HepG2 (cell line): ENCODE data around the gene FAM24A. TPM values are rescaled to one million over a fixed set of nuclear protein-coding genes. Genes with fewer than 3 reads are reported as not detected.

Experiments used
- ATAC-seq: fragments of 200-7000 bp; cut with Tn5 transposase; 3 replicates; pipeline ENCODE4 v1.9.1; 2020; ENCODE audit warnings: mild to moderate bottlenecking, moderate library complexity
- BruUV-seq: library from RNA; stranded (reverse); fragments of 400-500 nt; replicated peaks from 2 replicates; lab custom pipeline; 2021; lab: Mats Ljungman, UMichigan
- CTCF ChIA-PET: fragments of 300-600 bp; formaldehyde crosslinking; extraction: SDS; loops from one replicate; lab custom pipeline; 2021; ENCODE audit warnings: low total read pairs, inconsistent platforms, low intra/inter-chr PET ratio; lab: Yijun Ruan, JAX
- POLR2A ChIA-PET: fragments of 350-600 bp; sonication (Branson Sonifier 250); formaldehyde crosslinking; loops from one replicate; lab custom pipeline; 2020; ENCODE audit warnings: antibody characterized with exemption, inconsistent platforms; lab: Yijun Ruan, JAX
- DNase-seq: peaks from one replicate; pipeline ENCODE4 v3.0.0-alpha.2; 2015; ENCODE audit warnings: low spot score
- FAIRE-seq: peaks from 3 replicates; lab custom pipeline; 2011; peaks lifted over from hg19 to GRCh38; lab: Jason Lieb, UNC
- H2AFZ ChIP-seq: one replicate; pipeline ENCODE4 v1.6.1; 2011; ENCODE audit warnings: low read length, inconsistent platforms
- H3K27ac ChIP-seq: fragments of 300-600 bp; 3 replicates; pipeline ENCODE4 v1.8.0; 2011; ENCODE audit warnings: mixed run types, mild to moderate bottlenecking, mixed read lengths, low read length, inconsistent platforms; ENCODE audit not compliant: insufficient read depth; ENCODE audit errors: extremely low read length
- H3K27me3 ChIP-seq, 2 experiments: fragments of 200-600 bp in 1 of 2; 2 replicates in 1 of 2; 3 replicates in 1 of 2; pipeline versions ENCODE4 v1.6.0 to v1.8.0; 2011; ENCODE audit warnings: low read length in 2 of 2, mild to moderate bottlenecking in 2 of 2, moderate library complexity in 2 of 2, inconsistent platforms in 1 of 2; ENCODE audit not compliant: insufficient read depth in 2 of 2, control insufficient read depth in 1 of 2
- H3K36me3 ChIP-seq, 2 experiments: fragments of 200-600 bp in 1 of 2; replicated peaks in 1 of 2; 2 replicates in 1 of 2; 3 replicates in 1 of 2; pipeline versions ENCODE4 v1.5.1 to v1.8.0; 2011; ENCODE audit warnings: low read length in 2 of 2, inconsistent platforms in 1 of 2; ENCODE audit not compliant: insufficient read depth in 2 of 2, control insufficient read depth in 1 of 2
- H3K4me1 ChIP-seq: 2 replicates; pipeline ENCODE4 v1.5.1; 2012; ENCODE audit warnings: low read length, inconsistent platforms; ENCODE audit not compliant: insufficient read depth
- H3K4me2 ChIP-seq: 2 replicates; pipeline ENCODE4 v1.6.0; 2011; ENCODE audit warnings: low read depth, low read length, inconsistent platforms
- H3K4me3 ChIP-seq, 3 experiments: fragments of 200-600 bp in 1 of 3; sonication (generic), shearing (Covaris generic) in 1 of 3; replicated peaks in 1 of 3; 2 replicates each; pipeline ENCODE4 v1.5.1; 2011 to 2016; ENCODE audit warnings: low read length in 3 of 3, inconsistent platforms in 2 of 3, low read depth in 2 of 3, mild to moderate bottlenecking in 2 of 3, control low read depth in 1 of 3, mixed read lengths in 1 of 3; ENCODE audit not compliant: insufficient read depth in 1 of 3
- H3K79me2 ChIP-seq: one replicate; pipeline ENCODE4 v1.6.1; 2011; ENCODE audit warnings: low read length, inconsistent platforms; ENCODE audit not compliant: insufficient read depth
- H3K9ac ChIP-seq: 2 replicates; pipeline ENCODE4 v1.6.0; 2011; ENCODE audit warnings: mild to moderate bottlenecking, low read depth, low read length, inconsistent platforms; ENCODE audit not compliant: insufficient read depth
- H3K9me3 ChIP-seq: 2 replicates; pipeline ENCODE4 v1.5.1; 2012; ENCODE audit warnings: mild to moderate bottlenecking, low read length
- H4K20me1 ChIP-seq: 2 replicates; pipeline ENCODE4 v1.6.0; 2011; ENCODE audit warnings: inconsistent platforms, mild to moderate bottlenecking, low read length, moderate library complexity; ENCODE audit not compliant: insufficient read depth
- DMAP1 ChIP-seq: IDR thresholded peaks from 2 replicates; pipeline ENCODE4 v1.6.1; 2016
- HDAC6 ChIP-seq: fragments of 200-600 bp; sonication (generic); IDR thresholded peaks from 2 replicates; pipeline ENCODE4 v1.7.0; 2017; ENCODE audit warnings: mild to moderate bottlenecking, antibody characterized with exemption, low read length, low read depth
- HOXA7 ChIP-seq: sonication (generic); formaldehyde crosslinking; IDR thresholded peaks from 2 replicates; pipeline ENCODE4 v1.8.1; 2022; ENCODE audit warnings: mild to moderate bottlenecking, missing genetic modification reagents, moderate library complexity
- MBNL3 ChIP-seq: fragments of 250-450 bp; sonication (Bioruptor Pico); conservative IDR thresholded peaks from 2 replicates; pipeline ENCODE4 v1.8.0; 2022; ENCODE audit warnings: mild to moderate bottlenecking, inconsistent platforms
- SRSF4 ChIP-seq: fragments of 200-400 bp; formaldehyde crosslinking; IDR thresholded peaks from one replicate; pipeline ENCODE4 v1.6.1; 2018; ENCODE audit warnings: mild to moderate bottlenecking, low read depth, low read length, moderate library complexity; ENCODE audit not compliant: poor library complexity, severe bottlenecking
- TOE1 ChIP-seq: sonication (generic); formaldehyde crosslinking; IDR thresholded peaks from 2 replicates; pipeline ENCODE4 v1.4.0; 2020; ENCODE audit warnings: mild to moderate bottlenecking, missing genetic modification reagents
- WGBS: methylation state at CpG from one replicate; pipeline ENCODE4 v1.1.6; 2017; ENCODE audit warnings: low lambda C conversion rate; 5-methylcytosine and 5-hydroxymethylcytosine counted together
- in situ Hi-C: cut with HindIII; loops from 2 replicates; pipeline ENCODE4 v1.10.0; 2017; ENCODE audit warnings: low pct_unique_long_range_greater_than_20kb; ENCODE audit not compliant: extremely low pct_ligation_motif_present
- intact Hi-C: fragments of 100-400 bp; cut with micrococcal nuclease; formaldehyde crosslinking; loops from one replicate; pipeline ENCODE4 v1.10.0; 2022; ENCODE audit not compliant: unreplicated experiment
- polyA plus RNA-seq, 8 experiments: library from polyadenylated mRNA; depleted of rRNA in 3 of 8; stranded (reverse) in 7 of 8; unstranded in 1 of 8; fragments of >200 nt; fragmentation: Illumina TruSeq in 4 of 8; extraction: Trizol in 4 of 8; gene quantifications; 2 replicates each; pipeline versions ENCODE4 v1.2.1 to v1.2.3, GENCODE V29; 2011 to 2016; ENCODE audit warnings: low read depth in 4 of 8, missing spikeins in 1 of 8, mixed read lengths in 1 of 8; ENCODE audit not compliant: insufficient read depth in 1 of 8
- total RNA-seq, 5 experiments: library from RNA; depleted of rRNA; stranded (reverse); fragments of >200 nt; fragmentation: Illumina TruSeq; extraction: Trizol; gene quantifications; 2 replicates each; pipeline ENCODE4 v1.2.3, GENCODE V29; 2016; ENCODE audit warnings: low read depth in 1 of 5
- TF ChIP-seq, protein P1 (sequence below): sonication (generic); formaldehyde crosslinking; IDR thresholded peaks from 2 replicates; pipeline ENCODE4 v1.4.0; 2020; ENCODE audit warnings: mild to moderate bottlenecking, missing genetic modification reagents
- TF ChIP-seq, protein P2 (sequence below): sonication (generic); formaldehyde crosslinking; IDR thresholded peaks from 2 replicates; pipeline ENCODE4 v1.5.0; 2020; ENCODE audit warnings: missing genetic modification reagents
- TF ChIP-seq, protein P3 (sequence below): sonication (generic); formaldehyde crosslinking; IDR thresholded peaks from 2 replicates; pipeline ENCODE4 v1.5.0; 2020; ENCODE audit warnings: missing genetic modification reagents
- TF ChIP-seq, protein P4 (sequence below): sonication (generic); formaldehyde crosslinking; IDR thresholded peaks from 2 replicates; pipeline ENCODE4 v1.4.0; 2020; ENCODE audit warnings: mild to moderate bottlenecking, low read depth, missing genetic modification reagents

FAM24A gene
- total and polyA plus RNA-seq, 2 of the 13 experiments (the other 11 are each of a cell fraction or from before 2014, with no cell fraction given): not detected

DNA sequence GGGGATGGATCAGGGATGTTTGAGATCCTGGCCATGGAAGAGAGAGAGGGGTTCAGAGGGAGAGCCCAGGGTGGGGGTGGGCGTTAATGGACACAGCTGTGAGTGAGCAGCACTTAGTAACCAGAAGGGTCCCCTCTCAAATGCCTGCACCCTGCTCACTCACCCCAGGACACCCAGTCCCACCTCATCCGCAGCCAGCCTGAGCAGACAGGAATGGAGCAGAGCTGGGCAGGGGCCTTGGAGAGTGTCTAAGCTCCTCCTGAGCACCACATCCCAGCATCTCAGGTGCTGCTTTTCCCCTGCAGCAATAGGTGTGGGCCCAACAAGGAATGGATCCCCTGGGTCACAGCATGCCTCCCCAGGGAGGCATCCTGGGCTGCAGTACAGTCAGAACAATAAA lies 5.3 kb downstream of the FAM24A start:
- no peak overlapping the region for H3K9ac ChIP-seq
- no peak overlapping the region for H2AFZ ChIP-seq
- in situ Hi-C loops: no loop called here
- ChIA-PET CTCF (no interaction called here), POLR2A (no interaction called here)
- no TSS peak for BruUV-seq
- no peak for FAIRE-seq
- no peak for DNase-seq
- WGBS: no CpG with 5 or more reads among the region's 2 CpGs
- H3K4me2 ChIP-seq: no peak overlapping the region
- no peaks in the 10 kb centered on the region for H3K9me3 ChIP-seq
- intact Hi-C loops: no loop called here
- H3K4me3 ChIP-seq: no peak overlapping the region
- no peaks in the 10 kb centered on the region for H3K4me1 ChIP-seq
- no peaks in the 10 kb centered on the region for H3K36me3 ChIP-seq
- no peak for TF ChIP-seq HOXA7 (CRISPR knock-in tag)
- TF ChIP-seq, protein P1, sequence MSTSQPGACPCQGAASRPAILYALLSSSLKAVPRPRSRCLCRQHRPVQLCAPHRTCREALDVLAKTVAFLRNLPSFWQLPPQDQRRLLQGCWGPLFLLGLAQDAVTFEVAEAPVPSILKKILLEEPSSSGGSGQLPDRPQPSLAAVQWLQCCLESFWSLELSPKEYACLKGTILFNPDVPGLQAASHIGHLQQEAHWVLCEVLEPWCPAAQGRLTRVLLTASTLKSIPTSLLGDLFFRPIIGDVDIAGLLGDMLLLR (CRISPR knock-in tag): no peak
- TF ChIP-seq MBNL3 (CRISPR knock-in tag): no peak
- TF ChIP-seq, protein P2, sequence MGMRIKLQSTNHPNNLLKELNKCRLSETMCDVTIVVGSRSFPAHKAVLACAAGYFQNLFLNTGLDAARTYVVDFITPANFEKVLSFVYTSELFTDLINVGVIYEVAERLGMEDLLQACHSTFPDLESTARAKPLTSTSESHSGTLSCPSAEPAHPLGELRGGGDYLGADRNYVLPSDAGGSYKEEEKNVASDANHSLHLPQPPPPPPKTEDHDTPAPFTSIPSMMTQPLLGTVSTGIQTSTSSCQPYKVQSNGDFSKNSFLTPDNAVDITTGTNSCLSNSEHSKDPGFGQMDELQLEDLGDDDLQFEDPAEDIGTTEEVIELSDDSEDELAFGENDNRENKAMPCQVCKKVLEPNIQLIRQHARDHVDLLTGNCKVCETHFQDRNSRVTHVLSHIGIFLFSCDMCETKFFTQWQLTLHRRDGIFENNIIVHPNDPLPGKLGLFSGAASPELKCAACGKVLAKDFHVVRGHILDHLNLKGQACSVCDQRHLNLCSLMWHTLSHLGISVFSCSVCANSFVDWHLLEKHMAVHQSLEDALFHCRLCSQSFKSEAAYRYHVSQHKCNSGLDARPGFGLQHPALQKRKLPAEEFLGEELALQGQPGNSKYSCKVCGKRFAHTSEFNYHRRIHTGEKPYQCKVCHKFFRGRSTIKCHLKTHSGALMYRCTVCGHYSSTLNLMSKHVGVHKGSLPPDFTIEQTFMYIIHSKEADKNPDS: no peak
- no peak for TF ChIP-seq DMAP1 (CRISPR knock-in tag)
- TF ChIP-seq, protein P3, sequence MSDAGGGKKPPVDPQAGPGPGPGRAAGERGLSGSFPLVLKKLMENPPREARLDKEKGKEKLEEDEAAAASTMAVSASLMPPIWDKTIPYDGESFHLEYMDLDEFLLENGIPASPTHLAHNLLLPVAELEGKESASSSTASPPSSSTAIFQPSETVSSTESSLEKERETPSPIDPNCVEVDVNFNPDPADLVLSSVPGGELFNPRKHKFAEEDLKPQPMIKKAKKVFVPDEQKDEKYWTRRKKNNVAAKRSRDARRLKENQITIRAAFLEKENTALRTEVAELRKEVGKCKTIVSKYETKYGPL (CRISPR knock-in tag): no peak
- TF ChIP-seq HDAC6: no peak
- TF ChIP-seq TOE1 (CRISPR knock-in tag): no peak
- no peak for TF ChIP-seq SRSF4
- TF ChIP-seq, protein P4, sequence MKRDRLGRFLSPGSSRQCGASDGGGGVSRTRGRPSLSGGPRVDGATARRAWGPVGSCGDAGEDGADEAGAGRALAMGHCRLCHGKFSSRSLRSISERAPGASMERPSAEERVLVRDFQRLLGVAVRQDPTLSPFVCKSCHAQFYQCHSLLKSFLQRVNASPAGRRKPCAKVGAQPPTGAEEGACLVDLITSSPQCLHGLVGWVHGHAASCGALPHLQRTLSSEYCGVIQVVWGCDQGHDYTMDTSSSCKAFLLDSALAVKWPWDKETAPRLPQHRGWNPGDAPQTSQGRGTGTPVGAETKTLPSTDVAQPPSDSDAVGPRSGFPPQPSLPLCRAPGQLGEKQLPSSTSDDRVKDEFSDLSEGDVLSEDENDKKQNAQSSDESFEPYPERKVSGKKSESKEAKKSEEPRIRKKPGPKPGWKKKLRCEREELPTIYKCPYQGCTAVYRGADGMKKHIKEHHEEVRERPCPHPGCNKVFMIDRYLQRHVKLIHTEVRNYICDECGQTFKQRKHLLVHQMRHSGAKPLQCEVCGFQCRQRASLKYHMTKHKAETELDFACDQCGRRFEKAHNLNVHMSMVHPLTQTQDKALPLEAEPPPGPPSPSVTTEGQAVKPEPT (CRISPR knock-in tag): no peak
- TF ChIP-seq, all 625 proteins: peak for 0
- H3K27me3 ChIP-seq: 0 out of 5 replicates have a peak, but pooled peaks cover 1 to 3% of the 10 kb centered on the region in 2 experiments
- H3K27ac ChIP-seq: no peak overlapping the region
- H3K79me2 ChIP-seq: no peaks in the 10 kb centered on the region
- no peak for ATAC-seq
- no peaks in the 10 kb centered on the region; the same call in 1 of the 2 replicates for H4K20me1 ChIP-seq
